GM23338 (cell line): Measurements from ENCODE around the gene TOX2. TPM values are rescaled to one million over a fixed set of nuclear protein-coding genes. Genes with fewer than 3 reads are reported as not detected.

Experiments used
- ATAC-seq: fragments of 200-7000 bp; cut with Tn5 transposase; 3 replicates; pipeline ENCODE4 v1.9.1; 2020
- DNase-seq: peaks from one replicate; pipeline ENCODE4 v3.0.0-alpha.2; 2015; ENCODE audit warnings: low spot score
- H2AFZ ChIP-seq: fragments of 200-600 bp; sonication (generic); 2 replicates; pipeline ENCODE4 v1.8.0; 2016; ENCODE audit warnings: antibody characterized with exemption, mild to moderate bottlenecking, moderate library complexity
- H3F3A ChIP-seq: fragments of 200-600 bp; sonication (generic); replicated peaks from 2 replicates; pipeline ENCODE4 v1.8.0; 2017; ENCODE audit warnings: antibody characterized with exemption, mixed run types, low read depth
- H3K27ac ChIP-seq: fragments of 200-600 bp; sonication (generic); 2 replicates; pipeline ENCODE4 v1.6.1; 2016; ENCODE audit warnings: low read depth
- H3K27me3 ChIP-seq: fragments of 200-600 bp; sonication (generic); 2 replicates; pipeline ENCODE4 v1.8.0; 2016; ENCODE audit warnings: mild to moderate bottlenecking, mixed run types, moderate library complexity; ENCODE audit not compliant: insufficient read depth
- H3K36me3 ChIP-seq: fragments of 200-600 bp; sonication (generic); 2 replicates; pipeline ENCODE4 v1.8.0; 2016; ENCODE audit warnings: mild to moderate bottlenecking; ENCODE audit not compliant: insufficient read depth
- H3K4me1 ChIP-seq: fragments of 200-600 bp; sonication (generic); 2 replicates; pipeline ENCODE4 v1.8.0; 2016; ENCODE audit warnings: mild to moderate bottlenecking, moderate library complexity; ENCODE audit not compliant: insufficient read depth
- H3K4me2 ChIP-seq: fragments of 200-600 bp; sonication (generic); 2 replicates; pipeline ENCODE4 v1.7.1; 2017; ENCODE audit warnings: mixed run types
- H3K4me3 ChIP-seq: fragments of 200-600 bp; sonication (generic); 2 replicates; pipeline ENCODE4 v1.6.1; 2016; ENCODE audit warnings: mixed run types
- H3K79me2 ChIP-seq: fragments of 200-600 bp; sonication (generic); replicated peaks from 2 replicates; pipeline ENCODE4 v1.8.0; 2017; ENCODE audit warnings: mild to moderate bottlenecking; ENCODE audit not compliant: insufficient read depth
- H3K9me2 ChIP-seq: fragments of 200-600 bp; sonication (generic); 2 replicates; pipeline ENCODE4 v1.8.0; 2017; ENCODE audit not compliant: insufficient read depth
- H4K20me1 ChIP-seq: fragments of 200-600 bp; sonication (generic); replicated peaks from 2 replicates; pipeline ENCODE4 v1.8.0; 2017; ENCODE audit warnings: mild to moderate bottlenecking; ENCODE audit not compliant: insufficient read depth
- H3K27ac Mint-ChIP-seq: 2 replicates; pipeline ENCODE4 v1.8.0; 2020; ENCODE audit warnings: inconsistent platforms, mild to moderate bottlenecking, moderate library complexity, mixed read lengths
- H3K27me3 Mint-ChIP-seq: 3 replicates; pipeline ENCODE4 v1.8.0; 2022; ENCODE audit warnings: low read depth, mild to moderate bottlenecking, moderate library complexity, mixed read lengths, inconsistent platforms; ENCODE audit not compliant: insufficient read depth, poor library complexity
- H3K36me3 Mint-ChIP-seq: 3 replicates; pipeline ENCODE4 v1.8.0; 2021; ENCODE audit warnings: low read depth, mild to moderate bottlenecking, inconsistent platforms, moderate library complexity, mixed read lengths
- H3K4me1 Mint-ChIP-seq: 3 replicates; pipeline ENCODE4 v1.8.0; 2020; ENCODE audit warnings: mild to moderate bottlenecking, inconsistent platforms, mixed read lengths
- H3K4me3 Mint-ChIP-seq: 3 replicates; pipeline ENCODE4 v1.8.0; 2021; ENCODE audit warnings: moderate library complexity, mild to moderate bottlenecking, inconsistent platforms, mixed read lengths
- H3K9me3 Mint-ChIP-seq: 3 replicates; pipeline ENCODE4 v1.8.0; 2020; ENCODE audit warnings: moderate library complexity, mild to moderate bottlenecking, inconsistent platforms, mixed read lengths
- CREB1 ChIP-seq: fragments of 250-450 bp; sonication (Bioruptor Pico); IDR thresholded peaks from 2 replicates; pipeline ENCODE4 v1.5.0; 2020; ENCODE audit warnings: low read depth, mild to moderate bottlenecking, moderate library complexity
- JUNB ChIP-seq: IDR thresholded peaks from one replicate; pipeline ENCODE4 v1.6.1; 2016; ENCODE audit warnings: antibody characterized with exemption; ENCODE audit not compliant: unreplicated experiment
- POLR2AphosphoS5 ChIP-seq: IDR thresholded peaks from 2 replicates; pipeline ENCODE4 v1.6.1; 2016; ENCODE audit warnings: antibody characterized with exemption, low read depth
- STAT1 ChIP-seq: IDR thresholded peaks from one replicate; pipeline ENCODE4 v1.6.1; 2016; ENCODE audit warnings: antibody characterized with exemption; ENCODE audit not compliant: unreplicated experiment
- ZNF114 ChIP-seq: fragments of 250-450 bp; sonication (Bioruptor Pico); IDR thresholded peaks from 2 replicates; pipeline ENCODE4 v1.5.0; 2020; ENCODE audit warnings: mild to moderate bottlenecking, moderate library complexity
- ZNF331 ChIP-seq: fragments of 250-450 bp; sonication (Bioruptor Pico); IDR thresholded peaks from 2 replicates; pipeline ENCODE4 v1.5.0; 2020; ENCODE audit warnings: low read depth, mild to moderate bottlenecking, moderate library complexity
- polyA plus RNA-seq: library from polyadenylated mRNA; unstranded; fragments of >200 nt; fragmentation: Nextera tagmentation; extraction: Ambion mirVana; gene quantifications from 2 replicates; pipeline ENCODE4 v1.2.1, GENCODE V29; 2016
- total RNA-seq: library from RNA; depleted of rRNA; stranded (reverse); fragments of >200 nt; shearing (Covaris generic); gene quantifications from 2 replicates; pipeline ENCODE4 v1.2.3, GENCODE V29; 2014
- TF ChIP-seq, protein P1 (sequence below): fragments of 250-450 bp; sonication (Bioruptor Pico); IDR thresholded peaks from 2 replicates; pipeline ENCODE4 v1.5.0; 2020; ENCODE audit warnings: mild to moderate bottlenecking, moderate library complexity

Gene TOX2
- total and polyA plus RNA-seq, 2 experiments from 2014 or later = 1.4 to 1.5 TPM

DNA sequence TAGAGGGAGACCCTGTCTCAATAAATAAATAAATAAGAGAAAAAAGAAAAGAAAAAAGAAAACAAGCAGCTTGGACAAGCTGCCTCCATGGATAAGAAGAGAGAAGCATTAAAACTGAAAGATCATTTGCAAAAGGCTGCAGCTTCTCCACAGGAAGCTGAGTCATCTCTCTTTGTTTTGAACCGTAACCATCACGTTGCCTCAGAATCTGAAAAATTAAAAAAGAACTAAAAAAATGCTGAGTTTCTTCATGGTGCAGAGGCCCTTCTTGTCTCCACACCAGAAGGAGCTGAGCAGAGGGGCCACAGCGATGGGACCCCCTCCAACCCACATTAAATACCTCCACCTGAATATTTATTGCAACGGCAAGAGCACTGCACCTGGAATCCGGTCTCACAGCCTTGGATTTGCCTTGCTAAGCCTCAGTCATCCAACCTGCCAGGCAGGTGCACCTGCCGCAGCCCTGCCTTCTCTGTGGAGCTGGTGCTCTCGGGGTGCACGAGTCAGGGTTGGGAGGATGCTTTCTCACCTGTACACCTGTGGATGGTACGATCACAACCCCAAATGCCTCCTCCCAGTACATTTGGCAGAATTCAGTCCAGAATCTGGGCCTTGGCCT, 28.1 kb downstream of the TOX2 start:
- no peak overlapping the region for H3K4me3 Mint-ChIP-seq
- no peaks in the 10 kb centered on the region for H3K9me3 Mint-ChIP-seq
- H3K36me3 Mint-ChIP-seq = no peaks in the 10 kb centered on the region
- H3K4me1 ChIP-seq = peaks cover 9% of the 10 kb centered on the region
- no peaks in the 10 kb centered on the region for H3K36me3 ChIP-seq
- no peaks in the 10 kb centered on the region for H3K9me2 ChIP-seq
- no peaks in the 10 kb centered on the region for H3K79me2 ChIP-seq
- peaks cover 5% of the 10 kb centered on the region for H3K27me3 Mint-ChIP-seq
- H3K4me3 ChIP-seq = no peak overlapping the region
- no peaks in the 10 kb centered on the region for H3F3A ChIP-seq
- no peak overlapping the region for H3K27ac ChIP-seq
- H3K4me2 ChIP-seq = 0 out of 2 replicates have a peak overlapping the region, but pooled peaks have one; percentile 38
- no peaks in the 10 kb centered on the region for H3K27me3 ChIP-seq
- ATAC-seq = no peak
- no peak for TF ChIP-seq JUNB
- no peak for TF ChIP-seq STAT1
- no peak for TF ChIP-seq POLR2AphosphoS5
- TF ChIP-seq ZNF114 (CRISPR knock-in tag) = no peak
- TF ChIP-seq, protein P1, sequence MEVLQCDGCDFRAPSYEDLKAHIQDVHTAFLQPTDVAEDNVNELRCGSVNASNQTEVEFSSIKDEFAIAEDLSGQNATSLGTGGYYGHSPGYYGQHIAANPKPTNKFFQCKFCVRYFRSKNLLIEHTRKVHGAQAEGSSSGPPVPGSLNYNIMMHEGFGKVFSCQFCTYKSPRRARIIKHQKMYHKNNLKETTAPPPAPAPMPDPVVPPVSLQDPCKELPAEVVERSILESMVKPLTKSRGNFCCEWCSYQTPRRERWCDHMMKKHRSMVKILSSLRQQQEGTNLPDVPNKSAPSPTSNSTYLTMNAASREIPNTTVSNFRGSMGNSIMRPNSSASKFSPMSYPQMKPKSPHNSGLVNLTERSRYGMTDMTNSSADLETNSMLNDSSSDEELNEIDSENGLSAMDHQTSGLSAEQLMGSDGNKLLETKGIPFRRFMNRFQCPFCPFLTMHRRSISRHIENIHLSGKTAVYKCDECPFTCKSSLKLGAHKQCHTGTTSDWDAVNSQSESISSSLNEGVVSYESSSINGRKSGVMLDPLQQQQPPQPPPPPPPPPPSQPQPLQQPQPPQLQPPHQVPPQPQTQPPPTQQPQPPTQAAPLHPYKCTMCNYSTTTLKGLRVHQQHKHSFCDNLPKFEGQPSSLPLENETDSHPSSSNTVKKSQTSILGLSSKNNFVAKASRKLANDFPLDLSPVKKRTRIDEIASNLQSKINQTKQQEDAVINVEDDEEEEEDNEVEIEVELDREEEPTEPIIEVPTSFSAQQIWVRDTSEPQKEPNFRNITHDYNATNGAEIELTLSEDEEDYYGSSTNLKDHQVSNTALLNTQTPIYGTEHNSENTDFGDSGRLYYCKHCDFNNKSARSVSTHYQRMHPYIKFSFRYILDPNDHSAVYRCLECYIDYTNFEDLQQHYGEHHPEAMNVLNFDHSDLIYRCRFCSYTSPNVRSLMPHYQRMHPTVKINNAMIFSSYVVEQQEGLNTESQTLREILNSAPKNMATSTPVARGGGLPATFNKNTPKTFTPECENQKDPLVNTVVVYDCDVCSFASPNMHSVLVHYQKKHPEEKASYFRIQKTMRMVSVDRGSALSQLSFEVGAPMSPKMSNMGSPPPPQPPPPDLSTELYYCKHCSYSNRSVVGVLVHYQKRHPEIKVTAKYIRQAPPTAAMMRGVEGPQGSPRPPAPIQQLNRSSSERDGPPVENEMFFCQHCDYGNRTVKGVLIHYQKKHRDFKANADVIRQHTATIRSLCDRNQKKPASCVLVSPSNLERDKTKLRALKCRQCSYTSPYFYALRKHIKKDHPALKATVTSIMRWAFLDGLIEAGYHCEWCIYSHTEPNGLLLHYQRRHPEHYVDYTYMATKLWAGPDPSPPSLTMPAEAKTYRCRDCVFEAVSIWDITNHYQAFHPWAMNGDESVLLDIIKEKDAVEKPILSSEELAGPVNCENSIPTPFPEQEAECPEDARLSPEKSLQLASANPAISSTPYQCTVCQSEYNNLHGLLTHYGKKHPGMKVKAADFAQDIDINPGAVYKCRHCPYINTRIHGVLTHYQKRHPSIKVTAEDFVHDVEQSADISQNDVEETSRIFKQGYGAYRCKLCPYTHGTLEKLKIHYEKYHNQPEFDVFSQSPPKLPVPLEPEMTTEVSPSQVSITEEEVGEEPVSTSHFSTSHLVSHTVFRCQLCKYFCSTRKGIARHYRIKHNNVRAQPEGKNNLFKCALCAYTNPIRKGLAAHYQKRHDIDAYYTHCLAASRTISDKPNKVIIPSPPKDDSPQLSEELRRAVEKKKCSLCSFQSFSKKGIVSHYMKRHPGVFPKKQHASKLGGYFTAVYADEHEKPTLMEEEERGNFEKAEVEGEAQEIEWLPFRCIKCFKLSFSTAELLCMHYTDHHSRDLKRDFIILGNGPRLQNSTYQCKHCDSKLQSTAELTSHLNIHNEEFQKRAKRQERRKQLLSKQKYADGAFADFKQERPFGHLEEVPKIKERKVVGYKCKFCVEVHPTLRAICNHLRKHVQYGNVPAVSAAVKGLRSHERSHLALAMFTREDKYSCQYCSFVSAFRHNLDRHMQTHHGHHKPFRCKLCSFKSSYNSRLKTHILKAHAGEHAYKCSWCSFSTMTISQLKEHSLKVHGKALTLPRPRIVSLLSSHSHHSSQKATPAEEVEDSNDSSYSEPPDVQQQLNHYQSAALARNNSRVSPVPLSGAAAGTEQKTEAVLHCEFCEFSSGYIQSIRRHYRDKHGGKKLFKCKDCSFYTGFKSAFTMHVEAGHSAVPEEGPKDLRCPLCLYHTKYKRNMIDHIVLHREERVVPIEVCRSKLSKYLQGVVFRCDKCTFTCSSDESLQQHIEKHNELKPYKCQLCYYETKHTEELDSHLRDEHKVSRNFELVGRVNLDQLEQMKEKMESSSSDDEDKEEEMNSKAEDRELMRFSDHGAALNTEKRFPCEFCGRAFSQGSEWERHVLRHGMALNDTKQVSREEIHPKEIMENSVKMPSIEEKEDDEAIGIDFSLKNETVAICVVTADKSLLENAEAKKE = no peak
- TF ChIP-seq ZNF331 (CRISPR knock-in tag) = no peak
- no peaks in the 10 kb centered on the region for H4K20me1 ChIP-seq
- H2AFZ ChIP-seq = peak overlapping the region; percentile 85; the same call in 1 of the 2 replicates
- peaks cover 17% of the 10 kb centered on the region for H3K4me1 Mint-ChIP-seq
- no peak for DNase-seq
- H3K27ac Mint-ChIP-seq = peak overlapping the region; percentile 74

DNA sequence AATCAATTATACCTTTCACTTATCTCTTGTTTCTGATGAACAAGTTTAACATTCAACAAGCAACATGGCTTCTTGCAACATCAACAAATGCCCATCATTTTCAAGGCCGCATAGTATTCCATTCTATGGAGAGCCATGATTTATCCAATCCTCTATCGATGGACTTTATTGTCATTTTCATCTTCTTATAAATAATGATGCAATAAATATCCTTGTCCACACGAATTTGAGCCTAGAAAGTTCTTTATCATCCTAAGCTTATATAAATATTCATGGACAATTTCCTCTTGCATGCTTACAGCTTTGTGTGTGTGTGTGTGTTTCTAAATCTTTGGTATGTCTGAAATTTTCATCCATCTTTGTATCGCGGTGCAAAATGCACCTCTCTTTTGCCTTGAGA, 29.1 kb downstream of the TOX2 start:
- peaks cover 23% of the 10 kb centered on the region for H3K4me1 Mint-ChIP-seq
- Histone ChIP-seq H3K9me2 (no peaks in the 10 kb centered on the region), H3K4me1 (peaks cover 9% of the 10 kb centered on the region), H3K4me2 (no peak overlapping the region), H4K20me1 (no peaks in the 10 kb centered on the region), H3F3A (no peaks in the 10 kb centered on the region), H3K4me3 (no peak overlapping the region), H3K27me3 (no peaks in the 10 kb centered on the region), H3K36me3 (no peaks in the 10 kb centered on the region), H3K79me2 (no peaks in the 10 kb centered on the region), H3K27ac (no peak overlapping the region), H2AFZ (no peak overlapping the region)
- no peaks in the 10 kb centered on the region for H3K36me3 Mint-ChIP-seq
- ATAC-seq = no peak
- H3K4me3 Mint-ChIP-seq = no peak overlapping the region
- DNase-seq = no peak
- H3K27me3 Mint-ChIP-seq = peaks cover 6% of the 10 kb centered on the region
- H3K9me3 Mint-ChIP-seq = no peaks in the 10 kb centered on the region
- no peak overlapping the region for H3K27ac Mint-ChIP-seq
- TF ChIP-seq, protein P1 = no peak
- TF ChIP-seq CREB1 (CRISPR knock-in tag) = no peak
